Forelimb muscle (tissue), 1 donor: ENCODE measurements around the gene EFEMP2. TPM values are rescaled to one million over a fixed set of nuclear protein-coding genes. Genes with fewer than 3 reads are reported as not detected.

Source experiments
- DNase-seq: peaks from one replicate; pipeline ENCODE4 v3.0.0-alpha.2; 2013; ENCODE audit warnings: low read depth
- polyA plus RNA-seq: library from polyadenylated mRNA; unstranded; fragments of 120-200 nt; gene quantifications from one replicate; pipeline ENCODE4 v1.2.1, GENCODE V29; 2013; ENCODE audit not compliant: insufficient read length

The EFEMP2 gene
- polyA plus RNA-seq, 1 donor, result 82.6 TPM

DNA sequence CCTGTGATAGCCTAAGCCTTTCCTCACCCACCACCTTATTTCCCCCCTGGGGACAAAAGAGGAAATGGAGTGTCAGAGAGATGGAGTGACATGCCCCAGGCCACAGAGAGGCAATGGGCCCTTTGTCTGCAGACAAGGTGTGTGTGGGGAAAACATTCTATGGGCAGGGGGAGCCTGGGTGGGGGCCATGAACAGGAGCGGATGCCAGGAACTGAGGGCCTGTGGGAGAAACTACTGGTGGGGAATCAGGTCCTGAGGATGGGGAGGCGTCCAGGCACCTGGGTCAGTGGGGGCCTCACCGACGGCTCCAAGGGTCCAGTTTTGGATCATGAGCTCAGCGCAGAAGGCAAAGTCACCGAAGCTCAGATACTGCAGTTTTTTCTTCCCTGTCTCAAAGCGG lies 12.6 kb upstream of the EFEMP2 start:
- DNase-seq, result no peak

DNA sequence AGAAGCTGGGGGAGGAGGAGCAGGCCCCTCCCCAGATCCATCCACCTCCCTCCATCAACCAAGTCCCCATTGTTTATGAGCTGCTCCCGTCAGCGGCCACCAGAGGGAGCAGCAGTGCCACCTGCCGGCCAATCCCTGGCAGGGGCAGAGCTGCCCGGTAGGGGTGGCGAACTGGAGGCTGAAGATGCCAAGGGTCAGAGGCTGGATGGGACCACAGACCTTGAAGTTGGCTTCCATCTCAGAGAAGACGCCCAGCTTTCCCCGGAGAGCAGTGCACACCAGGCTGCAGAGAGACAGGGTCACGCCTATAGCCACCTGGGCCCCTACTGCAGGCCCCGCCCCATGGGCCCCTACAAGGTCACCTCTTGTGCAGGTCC lies 12.1 kb upstream of the EFEMP2 start:
- no peak for DNase-seq

DNA sequence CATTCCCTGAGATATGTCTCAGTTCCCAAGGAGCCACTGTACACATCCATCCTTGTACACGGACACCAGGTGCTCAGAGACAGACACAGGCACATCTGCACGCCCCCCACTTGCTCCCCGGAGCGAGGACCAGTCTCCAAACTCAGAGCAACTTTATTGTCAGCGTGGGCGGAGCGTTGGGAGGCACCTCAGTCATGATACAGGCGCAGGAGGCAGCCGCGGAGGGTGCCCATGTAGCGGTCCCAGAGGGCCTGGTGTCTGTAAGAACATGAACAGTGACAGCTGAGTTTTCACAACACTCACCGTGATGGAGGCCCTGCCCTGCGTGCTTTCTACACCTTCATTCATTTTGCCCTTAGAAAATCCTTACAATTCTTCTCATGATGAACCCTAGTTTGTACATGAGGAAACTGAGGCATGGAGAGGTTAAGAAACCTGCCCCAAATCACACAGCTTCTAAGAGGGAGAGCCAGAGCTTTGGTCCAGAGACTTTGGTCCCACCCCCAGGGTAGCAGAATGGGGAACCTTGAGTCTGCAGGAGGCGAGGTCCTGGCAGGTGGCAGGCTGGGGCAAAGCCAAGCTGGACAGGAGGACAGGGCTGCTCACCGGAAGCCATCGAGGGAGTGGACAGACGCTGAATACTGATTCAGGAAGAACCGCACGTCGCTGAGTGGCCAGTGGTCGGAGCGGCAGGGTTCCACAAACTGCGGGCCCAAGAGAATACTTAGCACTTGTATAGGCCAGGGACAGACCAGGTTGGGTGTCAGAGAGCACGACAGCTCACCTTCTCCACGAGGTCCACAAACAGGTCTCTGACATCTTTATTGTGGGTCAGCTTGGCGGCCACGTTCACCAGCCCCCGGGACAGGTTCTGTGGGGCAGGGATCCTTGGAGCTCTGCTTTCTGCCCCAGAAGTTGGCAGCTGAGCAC lies 11.5 kb upstream of the EFEMP2 start:
- no peak for DNase-seq

DNA sequence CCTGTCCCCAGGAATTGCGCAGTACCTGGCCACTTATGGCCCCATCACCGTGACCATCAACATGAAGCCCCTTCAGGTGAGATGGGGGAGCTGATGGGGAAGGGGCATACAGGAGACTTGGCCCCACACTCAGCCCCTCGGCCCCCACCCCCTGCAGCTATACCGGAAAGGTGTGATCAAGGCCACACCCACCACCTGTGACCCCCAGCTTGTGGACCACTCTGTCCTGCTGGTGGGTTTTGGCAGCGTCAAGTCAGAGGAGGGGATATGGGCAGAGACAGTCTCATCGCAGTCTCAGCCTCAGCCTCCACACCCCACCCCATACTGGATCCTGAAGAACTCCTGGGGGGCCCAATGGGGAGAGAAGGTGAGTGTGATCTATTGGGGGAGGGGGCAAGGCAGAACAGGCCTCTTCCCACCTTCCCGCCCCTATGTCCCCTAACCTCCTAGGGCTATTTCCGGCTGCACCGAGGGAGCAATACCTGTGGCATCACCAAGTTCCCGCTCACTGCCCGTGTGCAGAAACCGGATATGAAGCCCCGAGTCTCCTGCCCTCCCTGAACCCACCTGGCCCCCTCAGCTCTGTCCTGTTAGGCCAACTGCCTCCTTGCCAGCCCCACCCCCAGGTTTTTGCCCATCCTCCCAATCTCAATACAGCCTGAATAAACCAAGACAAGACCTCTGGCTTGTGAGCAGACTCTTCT lies 10.6 kb upstream of the EFEMP2 start:
- no peak for DNase-seq

DNA sequence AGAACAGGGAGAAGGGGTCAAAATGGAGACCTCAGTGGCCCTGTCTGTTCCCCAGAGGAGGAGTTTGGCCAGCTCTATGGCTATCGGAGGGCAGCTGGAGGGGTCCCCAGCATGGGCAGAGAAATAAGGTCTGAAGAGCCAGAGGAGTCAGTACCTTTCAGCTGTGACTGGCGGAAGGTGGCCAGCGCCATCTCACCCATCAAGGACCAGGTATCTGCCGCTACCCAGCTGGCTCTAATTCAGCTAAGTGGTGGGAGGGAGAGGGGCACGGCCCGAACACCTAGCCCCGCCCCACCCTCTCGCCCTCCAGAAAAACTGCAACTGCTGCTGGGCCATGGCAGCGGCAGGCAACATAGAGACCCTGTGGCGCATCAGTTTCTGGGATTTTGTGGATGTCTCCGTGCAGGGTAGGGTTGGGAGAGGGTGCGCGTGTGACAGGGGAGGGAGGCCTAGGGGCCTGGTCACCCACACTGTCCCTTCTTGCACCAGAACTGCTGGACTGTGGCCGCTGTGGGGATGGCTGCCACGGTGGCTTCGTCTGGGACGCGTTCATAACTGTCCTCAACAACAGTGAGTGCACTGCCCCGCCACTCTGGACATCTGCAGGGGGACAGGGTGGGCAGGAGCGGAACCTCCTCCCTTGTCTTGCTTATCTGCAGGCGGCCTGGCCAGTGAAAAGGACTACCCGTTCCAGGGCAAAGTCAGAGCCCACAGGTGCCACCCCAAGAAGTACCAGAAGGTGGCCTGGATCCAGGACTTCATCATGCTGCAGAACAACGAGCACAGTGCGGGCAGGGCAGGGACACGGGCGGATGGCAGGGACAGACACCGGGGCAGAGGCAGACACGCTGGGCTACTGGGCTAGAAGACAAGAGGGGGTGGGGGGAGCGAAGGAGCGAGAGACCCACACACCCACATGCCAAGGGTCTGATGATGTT lies 9.8 kb upstream of the EFEMP2 start:
- DNase-seq, result no peak

DNA sequence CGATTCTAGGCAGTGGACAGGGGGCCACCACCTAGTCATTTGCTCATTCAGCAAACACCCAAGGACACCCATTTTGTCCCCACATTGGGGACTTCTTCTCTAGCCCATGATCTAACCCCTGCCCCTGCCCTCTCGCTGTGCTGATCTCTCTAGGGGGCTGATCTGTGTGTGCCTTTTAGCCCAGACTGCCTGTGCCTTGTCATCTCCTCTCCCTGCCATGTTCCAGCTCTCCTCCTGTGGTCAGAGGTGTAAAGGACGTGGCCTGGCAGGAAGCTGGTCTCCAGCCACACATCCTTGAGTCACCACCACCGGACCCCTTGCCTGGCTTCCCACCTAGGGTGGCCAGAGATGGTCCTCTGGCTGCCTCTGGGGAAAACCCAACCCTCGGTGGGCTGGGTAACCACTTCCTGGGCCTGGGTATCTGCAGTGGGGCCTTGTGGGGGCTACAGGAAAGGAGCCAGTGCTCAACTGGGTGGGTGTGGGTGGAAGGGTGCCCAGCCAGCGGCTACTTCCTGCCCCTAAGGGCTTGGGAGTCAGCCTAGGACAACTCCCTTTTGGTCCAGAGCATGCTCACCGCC lies 8.3 kb upstream of the EFEMP2 start:
- DNase-seq, result no peak

DNA sequence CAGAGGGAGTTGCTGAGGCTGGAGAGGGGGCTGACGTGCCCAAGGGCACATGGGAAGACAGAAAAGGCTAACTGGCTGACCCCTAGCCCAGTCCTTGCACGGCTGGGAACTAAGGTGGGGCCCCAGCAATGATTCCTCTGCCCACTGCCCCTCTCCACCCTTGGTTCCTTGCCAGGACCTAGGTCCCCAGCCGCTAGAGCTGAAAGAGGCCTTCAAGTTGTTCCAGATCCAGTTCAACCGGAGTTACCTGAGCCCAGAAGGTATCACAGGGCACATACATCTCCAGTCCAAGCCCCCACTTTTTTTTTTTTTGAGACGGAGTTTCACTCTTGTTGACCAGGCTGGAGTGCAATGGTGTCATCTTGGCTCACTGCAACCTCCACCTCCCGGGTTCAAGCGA lies 7.4 kb upstream of the EFEMP2 start:
- DNase-seq, result no peak

DNA sequence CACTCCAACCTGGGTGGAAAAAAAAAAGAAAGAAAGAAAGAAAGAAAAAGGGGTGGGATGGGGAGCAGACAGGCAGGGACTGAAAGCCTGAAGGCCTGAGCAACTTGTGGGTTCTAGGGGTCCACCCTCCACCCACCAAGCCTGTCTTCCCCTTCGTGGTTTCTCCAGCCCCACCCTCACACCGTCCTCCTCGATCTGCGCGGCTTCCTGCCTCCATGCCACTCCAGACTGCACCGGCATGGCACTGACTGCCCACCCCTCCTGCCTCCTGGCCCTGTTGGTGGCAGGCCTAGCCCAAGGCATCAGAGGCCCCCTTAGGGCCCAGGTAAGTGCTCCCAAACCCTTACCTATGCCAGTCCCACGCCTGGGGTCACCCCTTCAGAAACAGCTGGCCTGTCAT lies 7.0 kb upstream of the EFEMP2 start, which contains the start of gene CTSW:
Gene CTSW, plus strand, starts transcription at position 221 of the 400 bp plus-strand sequence. Its CDS starts 18 bp downstream, at position 239.
- DNase-seq, result no peak

DNA sequence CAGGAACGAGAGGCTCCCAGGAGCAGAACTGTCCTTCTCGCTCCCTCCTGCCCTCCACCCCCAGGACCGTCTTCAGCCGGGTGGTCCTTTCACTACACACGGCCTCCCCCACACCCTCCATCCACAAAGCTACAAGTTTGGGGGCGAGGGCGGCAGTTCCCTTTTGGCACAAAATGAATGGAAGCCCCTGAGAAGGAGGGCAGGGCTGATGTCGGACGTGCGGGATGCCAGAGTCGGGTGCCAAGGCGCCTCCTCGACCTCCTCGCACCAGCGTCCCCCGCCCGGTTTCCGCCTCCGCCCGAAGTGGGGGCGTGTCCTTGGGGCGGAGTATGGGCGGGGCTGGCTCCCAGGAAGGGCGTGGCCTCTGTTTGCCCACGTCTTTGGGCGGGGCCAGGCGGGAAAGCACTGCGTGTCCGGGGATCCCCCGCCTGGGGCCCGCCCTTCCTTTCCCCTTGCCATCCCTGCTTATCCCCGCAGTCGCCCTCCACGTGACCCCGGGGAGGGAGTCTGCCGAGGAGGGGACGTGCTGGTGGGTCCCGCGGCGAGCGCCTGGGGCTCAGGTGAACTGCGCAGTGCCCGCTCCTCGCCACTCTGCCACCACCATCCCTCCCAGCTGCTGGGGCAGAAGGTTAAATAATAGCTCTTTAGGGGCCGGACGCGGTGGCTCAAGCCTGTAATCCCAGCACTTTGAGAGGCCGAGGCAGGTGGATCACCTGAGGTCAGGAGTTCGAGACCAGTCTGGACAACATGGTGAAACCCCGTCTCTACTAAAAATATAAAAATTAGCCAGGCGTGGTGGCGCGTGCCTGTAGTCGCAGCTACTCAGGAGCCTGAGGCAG lies 937 bp upstream of the EFEMP2 start:
- DNase-seq, result no peak

DNA sequence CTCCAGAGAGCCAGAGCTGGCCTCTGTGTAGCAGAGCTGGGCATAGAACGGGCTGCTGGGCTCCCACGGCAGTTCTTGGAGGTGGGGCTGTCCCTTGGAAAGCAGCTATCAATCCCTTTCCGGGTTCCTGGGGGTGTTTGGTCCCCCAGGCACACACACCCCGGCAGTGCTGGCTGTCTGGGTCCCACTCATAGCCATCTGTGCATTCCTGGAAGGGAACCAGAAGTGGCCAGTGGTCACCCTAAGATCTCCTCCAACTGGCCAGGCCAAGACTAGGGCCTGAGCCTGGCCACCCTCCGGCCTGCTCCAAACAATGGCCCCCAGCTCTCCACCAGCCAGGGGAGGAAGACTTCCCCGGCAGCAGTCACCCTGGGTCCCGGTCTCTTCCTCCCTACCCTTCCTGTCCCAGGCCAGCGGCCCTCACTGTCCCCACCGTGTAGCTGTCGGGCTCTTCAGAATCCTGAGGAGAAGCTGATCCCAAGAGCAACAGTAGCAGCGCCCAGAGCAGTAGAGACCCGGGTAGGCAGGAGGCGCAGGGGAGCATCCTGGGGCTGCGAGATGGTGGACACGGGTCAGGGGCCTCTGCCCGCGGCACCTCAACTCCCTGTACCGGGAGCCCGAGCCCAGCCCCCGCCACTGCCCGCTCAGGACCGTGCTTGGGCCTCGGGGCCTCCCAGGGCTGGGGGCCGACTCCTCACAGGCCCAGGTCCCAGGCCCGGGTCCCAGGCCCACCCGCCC lies 620 bp downstream of the EFEMP2 start:
- DNase-seq, result no peak

DNA sequence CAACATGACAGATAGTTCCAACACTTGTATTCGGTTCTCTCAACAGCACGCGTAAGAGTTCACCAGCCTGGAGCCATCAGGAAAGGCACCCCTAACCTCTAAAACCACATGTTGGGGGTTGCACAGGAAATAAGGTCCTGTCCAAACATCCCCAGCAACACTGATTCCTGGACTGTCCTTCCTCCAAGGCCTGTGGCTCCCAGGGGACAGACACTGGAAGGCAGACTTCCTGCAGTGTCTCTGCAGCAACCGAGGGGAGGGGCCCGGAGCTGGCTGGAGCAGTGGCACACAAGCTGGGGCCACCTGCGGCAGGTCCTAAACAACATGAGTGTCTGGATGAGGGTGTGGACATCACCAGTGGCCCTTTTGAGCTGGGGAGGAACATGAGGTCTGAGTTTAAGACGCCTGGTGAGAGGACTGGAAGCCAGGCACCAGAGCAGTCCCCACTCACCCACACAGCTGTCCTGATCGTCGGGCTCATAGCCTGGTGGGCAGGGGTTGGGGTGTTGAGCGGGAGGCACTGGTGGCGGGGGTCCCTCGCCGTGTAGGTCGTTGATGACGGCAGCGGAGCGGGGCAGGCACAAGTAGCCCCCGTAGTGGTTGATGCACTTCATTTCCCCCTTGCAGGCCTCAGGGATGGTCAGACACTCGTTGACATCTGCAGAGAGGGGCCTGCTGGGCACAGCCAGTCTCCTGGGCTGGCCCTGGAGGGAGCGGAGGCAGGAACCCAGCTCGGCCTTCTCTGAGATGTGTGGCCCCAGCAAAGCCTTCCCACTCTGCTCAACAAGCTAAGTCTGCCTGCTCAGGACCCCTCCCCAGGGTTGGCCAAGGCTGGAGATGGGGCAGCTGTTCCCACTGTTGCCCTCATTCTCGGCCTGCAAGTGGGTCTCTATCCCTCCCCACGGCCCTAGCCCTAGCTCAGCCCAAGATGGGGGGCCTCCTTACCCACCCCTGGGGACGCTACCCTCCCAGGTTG lies 1.6 kb downstream of the EFEMP2 start:
- DNase-seq, result no peak

DNA sequence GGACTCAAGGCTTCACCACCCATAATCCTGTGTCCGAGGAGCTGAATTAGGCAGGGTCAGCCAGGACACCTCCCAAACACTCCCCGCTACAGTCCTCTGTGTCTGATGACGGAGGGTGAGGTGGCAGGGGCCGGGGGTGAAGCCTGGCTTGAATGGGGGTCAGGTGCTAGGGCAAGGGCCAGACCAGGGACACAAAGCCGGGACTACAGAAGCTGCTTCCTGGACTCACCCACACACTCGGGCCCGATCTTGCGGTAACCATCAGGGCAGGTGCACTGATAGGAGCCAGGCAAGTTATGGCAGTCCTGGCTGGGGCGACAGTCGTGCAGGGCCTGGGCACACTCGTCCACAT lies 2.3 kb downstream of the EFEMP2 start:
- DNase-seq, result no peak

DNA sequence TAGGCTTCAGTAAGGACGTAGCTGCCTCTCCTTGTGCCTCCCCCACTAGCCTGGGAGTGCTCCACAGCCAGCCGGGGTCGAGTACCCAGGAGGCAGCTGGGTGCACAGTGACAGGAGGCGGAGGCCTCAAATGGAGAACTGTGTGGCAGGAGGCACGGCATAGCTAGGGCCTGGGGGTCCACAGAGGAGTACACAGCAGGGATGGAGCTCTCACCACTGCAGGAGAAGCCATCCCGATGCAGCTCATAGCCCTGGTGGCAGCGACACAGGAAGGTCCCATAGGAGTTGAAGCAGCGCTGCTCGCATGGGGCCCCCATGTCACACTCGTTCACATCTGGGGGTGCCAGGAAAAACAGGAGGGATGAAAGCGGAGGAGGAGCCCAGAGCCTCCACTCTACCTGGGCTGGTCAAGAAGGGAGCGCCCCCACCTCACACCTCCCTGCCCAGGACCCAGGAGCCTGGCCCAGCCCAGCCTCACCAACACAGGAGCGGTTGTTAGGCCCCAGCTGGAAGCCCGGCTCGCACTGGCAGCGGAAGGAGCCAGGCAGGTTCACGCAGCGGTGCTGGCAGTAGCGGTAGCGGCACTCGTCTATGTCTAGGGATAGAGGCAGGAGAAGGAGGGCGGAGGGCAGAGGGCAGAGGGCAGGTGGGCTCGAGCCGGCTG lies 2.8 kb downstream of the EFEMP2 start:
- no peak for DNase-seq

DNA sequence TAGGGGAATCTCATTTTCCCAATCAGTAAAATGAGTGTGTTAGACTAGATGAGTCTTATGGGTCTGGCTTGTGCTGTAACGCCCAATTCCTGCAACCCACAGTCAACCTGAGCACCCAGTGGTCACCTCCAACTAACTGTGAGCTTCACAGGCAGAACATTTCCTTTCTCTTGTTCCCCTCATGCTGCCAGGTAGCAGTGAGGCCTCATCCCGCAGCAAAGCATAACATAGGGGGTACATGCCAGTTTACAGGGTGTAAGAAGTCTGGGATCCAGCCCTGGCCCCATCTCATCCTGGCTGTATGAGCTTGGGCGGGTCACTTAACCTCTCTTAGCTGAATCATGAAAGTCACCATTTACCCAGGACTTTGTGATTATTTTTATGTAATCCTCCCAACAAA lies 3.7 kb downstream of the EFEMP2 start:
- no peak for DNase-seq

DNA sequence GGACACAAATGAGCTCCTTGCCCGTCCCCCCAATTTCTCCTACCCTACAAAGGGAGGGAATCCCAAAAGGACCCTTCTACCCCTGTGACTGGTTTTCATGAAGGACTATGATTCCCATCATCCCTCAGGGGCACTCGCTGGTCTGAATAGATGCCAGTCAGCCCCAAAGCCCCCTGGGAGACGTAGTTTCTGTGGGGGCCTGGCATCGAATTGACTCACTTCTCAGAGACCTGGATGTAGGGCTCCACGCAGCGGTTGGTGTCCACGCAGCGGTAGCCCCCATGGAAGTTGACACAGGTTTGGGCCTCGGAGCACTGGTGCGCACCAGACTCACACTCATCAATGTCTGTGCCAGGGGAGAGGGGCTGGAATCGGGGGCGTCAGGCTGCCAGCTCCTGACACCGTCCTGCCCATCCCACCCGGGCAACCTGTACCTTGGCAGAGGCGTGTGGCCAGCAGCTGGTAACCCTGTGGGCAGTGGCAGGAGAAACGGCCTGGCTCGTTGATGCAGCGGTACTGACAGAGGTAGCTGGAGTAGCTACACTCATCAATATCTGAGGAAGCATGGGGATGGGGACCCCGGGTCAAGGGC lies 4.4 kb downstream of the EFEMP2 start:
- DNase-seq, result no peak

DNA sequence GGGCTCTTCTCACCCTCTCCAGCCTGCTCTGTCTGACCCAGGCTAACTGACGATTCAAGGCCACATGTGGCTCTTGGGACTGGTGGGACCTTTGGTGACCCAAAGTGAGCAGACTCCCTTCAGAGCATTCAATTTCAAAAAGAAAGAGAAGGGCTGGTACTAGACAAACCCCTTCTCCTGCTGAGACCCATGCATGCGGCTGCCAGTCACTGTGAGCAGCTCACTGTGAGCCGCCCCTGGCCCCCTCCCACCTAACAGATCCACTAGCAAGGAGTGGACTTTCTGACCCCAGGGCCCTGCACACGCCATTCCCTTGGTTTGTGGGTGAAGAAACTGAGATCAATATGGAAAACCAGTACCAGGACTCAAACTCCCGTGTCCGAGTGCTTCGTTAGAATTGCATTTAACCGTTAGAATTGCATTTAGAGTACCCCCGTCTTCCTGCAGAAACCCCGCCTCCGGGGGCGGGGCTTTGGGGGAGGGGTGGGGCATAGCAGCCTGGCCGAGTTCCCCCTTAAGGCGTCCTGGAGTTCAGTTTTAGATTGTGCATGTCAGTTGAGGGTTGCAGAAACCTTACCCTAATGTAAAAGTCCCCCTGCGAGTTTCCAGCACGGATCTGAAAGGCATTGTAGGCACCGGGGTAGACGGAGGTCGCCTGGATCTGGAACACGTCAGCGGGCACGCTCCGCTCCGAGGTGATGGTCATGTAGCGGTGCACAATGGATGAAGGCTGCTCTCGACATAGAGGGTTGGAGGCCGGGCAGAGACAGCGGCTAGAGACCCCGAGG lies 5.1 kb downstream of the EFEMP2 start:
- DNase-seq, result no peak
